GM19452 (cell line): ENCODE data around the gene SCTR.
"Not testable (repeated sequence)": the region's sequence is repeated elsewhere in the genome, so short reads cannot be mapped to it uniquely, and the experiment has no call there.

Source experiments
- ATAC-seq: cut with Tn5 transposase; IDR thresholded peaks from one replicate; pipeline ENCODE4 v1.9.1; 2021; ENCODE audit not compliant: unreplicated experiment

SCTR gene

GRCh38 chr2:119417908-119418307, 106.4 kb downstream of the SCTR start:
- no peak for ATAC-seq

- ATAC-seq, result no peak
Observed at GRCh38 chr2:119416299-119416923, 107.9 kb downstream of the SCTR start.

GRCh38 chr2:119415630-119416029, 108.7 kb downstream of the SCTR start:
- no peak for ATAC-seq

GRCh38 chr2:119414894-119415293, 109.4 kb downstream of the SCTR start:
- no peak for ATAC-seq

GRCh38 chr2:119409506-119409905, 114.8 kb downstream of the SCTR start:
- ATAC-seq, result no peak

- no peak for ATAC-seq
Observed at GRCh38 chr2:119408221-119408619, 116.1 kb downstream of the SCTR start.

GRCh38 chr2:119407430-119408220, 116.7 kb downstream of the SCTR start:
- no peak for ATAC-seq

- ATAC-seq, result no peak
Observed at GRCh38 chr2:119405151-119405550, 119.1 kb downstream of the SCTR start.

- ATAC-seq, result not testable (repeated sequence)
Observed at GRCh38 chr2:119403618-119404017, 120.7 kb downstream of the SCTR start.

GRCh38 chr2:119402645-119403560, 121.4 kb downstream of the SCTR start:
- no peak for ATAC-seq

- ATAC-seq, result no peak
Observed at GRCh38 chr2:119402106-119402505, 122.2 kb downstream of the SCTR start.

- ATAC-seq, result no peak
Observed at GRCh38 chr2:119397196-119397595, 127.1 kb downstream of the SCTR start.

GRCh38 chr2:119393971-119394748, 130.1 kb downstream of the SCTR start:
- no peak for ATAC-seq
